Lower lobe of right lung (tissue), 2 donors: ENCODE results near the gene TMEM212. TPM values are rescaled to one million over a fixed set of nuclear protein-coding genes. Genes with fewer than 3 reads are reported as not detected.
"Not testable (repeated sequence)": the region's sequence is repeated elsewhere in the genome, so short reads cannot be mapped to it uniquely, and the experiment has no call there.

ENCODE experiments used
- ATAC-seq, 2 donors: fragments of 200-7000 bp; cut with Tn5 transposase; one replicate each; pipeline ENCODE4 v1.9.1; 2020 to 2022; ENCODE audit warnings: mild to moderate bottlenecking in 2 of 2, moderate library complexity in 2 of 2
- DNase-seq: peaks from one replicate; pipeline ENCODE4 v3.0.0-alpha.2; 2020
- H3K27ac ChIP-seq: fragments of 200-600 bp; one replicate; pipeline ENCODE4 v1.8.0; 2022
- H3K27me3 ChIP-seq: fragments of 200-600 bp; one replicate; pipeline ENCODE4 v1.8.0; 2022; ENCODE audit warnings: low read depth
- H3K36me3 ChIP-seq: fragments of 200-600 bp; one replicate; pipeline ENCODE4 v1.8.0; 2022; ENCODE audit warnings: mild to moderate bottlenecking
- H3K4me1 ChIP-seq: fragments of 200-600 bp; one replicate; pipeline ENCODE4 v1.8.0; 2022
- H3K4me3 ChIP-seq: fragments of 200-600 bp; one replicate; pipeline ENCODE4 v1.8.0; 2022; ENCODE audit warnings: mild to moderate bottlenecking
- H3K9me3 ChIP-seq: fragments of 200-600 bp; one replicate; pipeline ENCODE4 v1.8.0; 2022
- CTCF ChIP-seq: fragments of 200-600 bp; IDR thresholded peaks from one replicate; pipeline ENCODE4 v1.8.0; 2022; ENCODE audit warnings: antibody characterized with exemption, mild to moderate bottlenecking
- intact Hi-C: fragments of 100-400 bp; cut with DNase I; formaldehyde crosslinking; loops from one replicate; pipeline ENCODE4 v1.11.0; 2022
- total RNA-seq: library from RNA; stranded (reverse); fragmentation: NEBNext Ultra II Directional; extraction: Animal tissue kit (Norgen Biotek cat#: 25700); gene quantifications from one replicate; pipeline ENCODE4 v1.2.1, GENCODE V29; 2021
- donor health status: DM: no; HTN: yes; CAD: no; lungs with severe emphysema.

The TMEM212 gene
- total RNA-seq, 1 donor from 2014 or later, result 5.2 TPM

- ATAC-seq, result no peak
- H3K27ac ChIP-seq, result no peak overlapping the region
Measured at GRCh38 chr3:171851660-171852058, 8.5 kb downstream of the TMEM212 start.

GRCh38 chr3:171854649-171855305, 11.6 kb downstream of the TMEM212 start:
- no peak overlapping the region for H3K4me3 ChIP-seq
- H3K27me3 ChIP-seq, result no peaks in the 10 kb centered on the region
- no peak overlapping the region for H3K27ac ChIP-seq
- no peak for TF ChIP-seq CTCF
- no peaks in the 10 kb centered on the region for H3K36me3 ChIP-seq
- intact Hi-C loops, result no loop called here
- peaks cover 7% of the 10 kb centered on the region for H3K4me1 ChIP-seq
- H3K9me3 ChIP-seq, result peaks cover 4% of the 10 kb centered on the region
- ATAC-seq (no peak), DNase-seq (no peak)

More at GRCh38 chr3:171851660-171852058, 8.5 kb downstream of the TMEM212 start:
- Histone ChIP-seq H3K36me3 (no peaks in the 10 kb centered on the region), H3K4me1 (peaks cover 8% of the 10 kb centered on the region), H3K4me3 (no peak overlapping the region), H3K27me3 (no peaks in the 10 kb centered on the region), H3K9me3 (peaks cover 4% of the 10 kb centered on the region)
- no peak for DNase-seq
- intact Hi-C loops, result no loop called here
- TF ChIP-seq CTCF, result no peak

- ATAC-seq, H3K27ac ChIP-seq, DNase-seq, intact Hi-C loops, H3K4me3 ChIP-seq, H3K36me3 ChIP-seq, H3K9me3 ChIP-seq, H3K27me3 ChIP-seq: not testable (repeated sequence)
- H3K4me1 ChIP-seq, result peaks cover 12% of the 10 kb centered on the region
Measured at GRCh38 chr3:171858770-171859169, 15.6 kb downstream of the TMEM212 start.

GRCh38 chr3:171860830-171861535, 17.8 kb downstream of the TMEM212 start:
- H3K27me3 ChIP-seq, result no peaks in the 10 kb centered on the region
- H3K4me1 ChIP-seq, result peaks cover 18% of the 10 kb centered on the region
- no peaks in the 10 kb centered on the region for H3K36me3 ChIP-seq
- no peak overlapping the region for H3K4me3 ChIP-seq
- ATAC-seq, result peak; percentile 52 to 76
- intact Hi-C loops, result no loop called here
- TF ChIP-seq CTCF, result no peak
- peak overlapping the region; percentile 21 for H3K27ac ChIP-seq
- no peaks in the 10 kb centered on the region for H3K9me3 ChIP-seq
- DNase-seq, result no peak

- Histone ChIP-seq H3K27ac (no peak overlapping the region), H3K9me3 (no peaks in the 10 kb centered on the region), H3K4me1 (peaks cover 18% of the 10 kb centered on the region), H3K4me3 (no peak overlapping the region), H3K36me3 (no peaks in the 10 kb centered on the region), H3K27me3 (no peaks in the 10 kb centered on the region)
- TF ChIP-seq CTCF, result no peak
- ATAC-seq (no peak), DNase-seq (no peak)
- intact Hi-C loops, result no loop called here
Measured at GRCh38 chr3:171862392-171862791, 19.2 kb downstream of the TMEM212 start.

GRCh38 chr3:171862993-171863521, 19.9 kb downstream of the TMEM212 start:
- DNase-seq (no peak), ATAC-seq (no peak)
- peaks cover 18% of the 10 kb centered on the region for H3K4me1 ChIP-seq
- no peaks in the 10 kb centered on the region for H3K9me3 ChIP-seq
- no peak overlapping the region for H3K27ac ChIP-seq
- TF ChIP-seq CTCF, result no peak
- H3K4me3 ChIP-seq, result peak overlapping the region; percentile 15
- H3K36me3 ChIP-seq, result no peaks in the 10 kb centered on the region
- no peaks in the 10 kb centered on the region for H3K27me3 ChIP-seq
- intact Hi-C loops, result no loop called here
